ENCODE results near the gene ARHGAP26. TPM values are rescaled to one million over a fixed set of nuclear protein-coding genes. Genes with fewer than 3 reads are reported as not detected.
"Not testable (repeated sequence)": the region's sequence is repeated elsewhere in the genome, so short reads cannot be mapped to it uniquely, and the experiment has no call there.

ARHGAP26 gene
- total and polyA plus RNA-seq, 5 donors from 2014 or later, result 2.8 to 40.5 (median 5.4) TPM

DNA sequence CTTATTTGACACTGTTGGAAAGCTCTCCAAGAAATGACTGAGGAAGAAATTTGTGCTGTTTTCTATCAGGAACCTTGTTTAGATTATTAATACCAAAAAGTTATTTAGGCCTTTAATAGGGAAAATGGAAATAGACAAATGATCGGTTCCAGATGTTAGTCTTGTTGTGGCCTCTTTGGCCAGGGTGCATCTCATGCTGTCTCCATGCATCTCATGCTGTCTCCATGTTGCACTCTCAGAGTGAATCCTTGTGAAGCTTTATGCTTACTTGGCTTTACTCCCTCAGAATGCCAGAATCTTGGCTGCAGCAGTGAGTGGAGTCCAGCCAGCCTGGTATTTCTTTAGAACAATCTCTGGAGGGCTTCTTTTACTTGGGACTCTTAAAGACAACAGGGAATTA, 185.5 kb downstream of the ARHGAP26 start:
- no peak for ATAC-seq (ENCODE audit: low read depth in 2 of 2)
- no peaks in the 10 kb centered on the region for H3K27me3 ChIP-seq (ENCODE audit: control insufficient read depth, insufficient read depth, low read length)
- Mint-ChIP-seq H3K9me3 (no peaks in the 10 kb centered on the region), H3K36me3 (peaks cover 5% of the 10 kb centered on the region), H3K4me1 (peaks cover 4 to 8% (median 6%) of the 10 kb centered on the region in 4 donors), H3K27ac (no peak overlapping the region), H3K4me3 (no peak overlapping the region), H3K27me3 (no peaks in the 10 kb centered on the region)
- peaks cover 4% of the 10 kb centered on the region for H3K4me1 ChIP-seq (ENCODE audit: control insufficient read depth, insufficient read depth, low read length, poor library complexity, severe bottlenecking)
- no peak overlapping the region for H3K27ac ChIP-seq (ENCODE audit: insufficient read depth, low read length, poor library complexity, severe bottlenecking)
- no peak for DNase-seq
- H3K36me3 ChIP-seq (ENCODE audit: control insufficient read depth, insufficient read depth, low read length), result no peaks in the 10 kb centered on the region
- no peaks in the 10 kb centered on the region for H3K9me3 ChIP-seq (ENCODE audit: control insufficient read depth in 2 of 2, low read length in 2 of 2)
- H3K4me3 ChIP-seq (ENCODE audit: low read depth, low read length), result no peak overlapping the region

DNA sequence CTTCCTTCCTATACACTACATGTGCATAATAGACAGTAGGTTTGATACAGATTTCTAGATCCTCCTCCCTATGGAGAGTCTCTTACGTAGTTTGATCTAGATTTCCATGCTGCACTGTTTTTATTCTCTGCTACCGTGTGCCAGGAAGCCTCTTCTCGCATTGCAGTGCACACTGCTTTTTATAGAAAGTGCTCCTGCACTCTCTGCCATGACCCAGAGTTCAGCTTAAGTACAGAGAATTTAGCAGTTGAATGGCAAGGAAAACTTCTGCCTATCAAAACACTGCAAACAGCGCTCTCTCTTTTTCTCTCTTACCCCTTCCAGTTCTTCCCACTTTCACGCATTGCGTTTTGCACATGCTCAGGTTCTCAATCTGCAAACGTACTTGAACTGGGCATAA, 187.4 kb downstream of the ARHGAP26 start:
- DNase-seq, result no peak

DNA sequence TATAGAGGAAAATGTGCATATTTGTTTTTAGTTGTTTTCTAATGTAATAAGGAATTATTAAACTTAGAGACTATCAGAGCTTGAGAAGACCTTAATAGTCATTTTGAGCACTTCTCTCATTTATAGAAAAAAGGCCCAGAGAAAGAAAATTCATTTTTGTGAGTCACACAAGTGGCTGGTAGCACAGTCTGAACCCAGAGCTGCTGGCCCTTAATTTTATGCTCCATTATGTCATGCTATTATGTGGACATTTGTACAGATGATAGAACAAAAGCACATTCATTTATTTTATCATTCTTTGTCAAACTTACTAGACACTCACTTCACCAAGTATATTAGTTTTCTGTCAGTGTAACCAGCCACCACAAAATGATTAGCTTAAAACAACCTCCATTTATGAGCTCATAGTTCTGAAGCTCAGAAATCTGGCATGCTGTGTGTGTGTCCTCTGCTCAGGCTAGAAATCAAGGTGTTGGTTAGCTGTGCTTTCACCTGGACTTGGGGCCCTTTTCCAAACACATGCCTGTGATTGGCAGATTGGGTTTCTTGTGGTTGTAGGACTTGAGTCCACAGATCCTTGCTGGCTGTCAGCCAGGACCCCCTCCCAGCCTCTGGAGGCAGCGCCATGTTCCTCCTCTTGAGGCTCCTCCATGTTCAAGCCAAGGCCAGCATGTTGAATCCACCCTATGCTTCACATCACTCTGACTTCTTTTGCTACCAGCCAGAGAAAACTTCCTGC, 188.9 kb downstream of the ARHGAP26 start:
- Histone ChIP-seq H3K27ac (ENCODE audit: insufficient read depth, low read length, poor library complexity, severe bottlenecking) (no peak overlapping the region), H3K4me1 (ENCODE audit: control insufficient read depth, insufficient read depth, low read length, poor library complexity, severe bottlenecking) (peaks cover 4% of the 10 kb centered on the region), H3K27me3 (ENCODE audit: control insufficient read depth, insufficient read depth, low read length) (no peaks in the 10 kb centered on the region), H3K4me3 (ENCODE audit: low read depth, low read length) (no peak overlapping the region), H3K9me3 (ENCODE audit: control insufficient read depth in 2 of 2, low read length in 2 of 2) (no peaks in the 10 kb centered on the region), H3K36me3 (ENCODE audit: control insufficient read depth, insufficient read depth, low read length) (no peaks in the 10 kb centered on the region)
- ATAC-seq (ENCODE audit: low read depth in 2 of 2), result no peak
- H3K27me3 Mint-ChIP-seq, result no peaks in the 10 kb centered on the region
- peaks cover 6% of the 10 kb centered on the region for H3K36me3 Mint-ChIP-seq
- H3K4me3 Mint-ChIP-seq, result no peak overlapping the region
- no peak for DNase-seq
- peaks cover 5 to 8% (median 7%) of the 10 kb centered on the region in 4 donors for H3K4me1 Mint-ChIP-seq
- peaks cover 0 to 2% (median 0%) of the 10 kb centered on the region in 7 donors for H3K9me3 Mint-ChIP-seq
- no peak overlapping the region for H3K27ac Mint-ChIP-seq

More for the DNA sequence above, 187.4 kb downstream of the ARHGAP26 start:
- no peak for ATAC-seq (ENCODE audit: low read depth in 2 of 2)
- Histone ChIP-seq H3K4me3 (ENCODE audit: low read depth, low read length) (no peak overlapping the region), H3K4me1 (ENCODE audit: control insufficient read depth, insufficient read depth, low read length, poor library complexity, severe bottlenecking) (peaks cover 4% of the 10 kb centered on the region), H3K9me3 (ENCODE audit: control insufficient read depth in 2 of 2, low read length in 2 of 2) (no peaks in the 10 kb centered on the region), H3K27ac (ENCODE audit: insufficient read depth, low read length, poor library complexity, severe bottlenecking) (no peak overlapping the region), H3K27me3 (ENCODE audit: control insufficient read depth, insufficient read depth, low read length) (no peaks in the 10 kb centered on the region), H3K36me3 (ENCODE audit: control insufficient read depth, insufficient read depth, low read length) (no peaks in the 10 kb centered on the region)
- Mint-ChIP-seq H3K27ac (no peak overlapping the region), H3K27me3 (no peaks in the 10 kb centered on the region), H3K36me3 (peaks cover 2% of the 10 kb centered on the region), H3K4me1 (peaks cover 4 to 8% (median 6%) of the 10 kb centered on the region in 4 donors), H3K4me3 (no peak overlapping the region), H3K9me3 (no peaks in the 10 kb centered on the region)

DNA sequence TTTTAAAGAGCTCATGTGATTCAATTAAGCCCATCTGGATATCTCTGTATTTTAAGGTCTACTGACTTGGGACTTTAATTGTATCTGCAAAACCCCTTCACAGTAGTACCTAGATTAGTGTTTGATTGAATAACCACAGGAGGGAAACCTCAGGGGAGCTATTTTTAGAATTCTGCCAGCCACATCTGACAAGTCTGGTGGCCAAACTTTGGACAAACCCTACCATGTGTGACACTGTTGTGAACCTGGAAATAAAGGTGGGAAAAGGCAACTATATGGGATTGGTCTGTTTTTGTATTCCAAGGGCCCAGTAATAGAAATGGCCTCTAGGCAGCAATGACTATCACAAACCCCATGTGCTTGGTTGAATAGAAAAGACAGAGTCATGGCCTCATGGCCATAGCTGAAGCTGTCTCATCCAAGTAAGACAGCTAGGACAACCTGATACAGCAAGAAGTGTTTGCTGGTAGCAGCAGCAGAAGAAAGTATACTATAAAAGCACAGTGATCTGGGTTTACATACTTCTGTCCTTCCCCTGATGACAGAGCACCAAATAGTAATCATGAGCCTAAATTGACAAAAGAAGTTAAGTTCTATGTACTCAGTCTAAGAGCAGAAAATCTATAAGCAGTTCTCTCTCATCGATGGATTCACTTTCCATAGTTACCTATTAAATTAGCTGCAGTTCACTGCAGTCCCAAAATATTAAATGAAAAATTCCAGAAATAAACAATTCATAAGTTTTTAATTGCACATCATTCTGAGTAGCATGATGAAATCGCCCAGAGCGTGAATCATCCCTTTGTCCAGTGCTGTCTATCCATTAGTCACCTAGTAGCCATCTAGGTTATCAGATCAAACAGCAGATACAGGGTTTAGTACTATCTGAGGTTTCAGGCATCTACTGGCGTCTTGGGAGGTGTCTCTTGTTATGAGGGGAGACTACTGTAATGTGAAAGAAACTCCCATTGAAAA, 189.8 kb downstream of the ARHGAP26 start:
- Mint-ChIP-seq H3K9me3 (peaks cover 0 to 2% (median 0%) of the 10 kb centered on the region in 7 donors), H3K27me3 (no peaks in the 10 kb centered on the region), H3K4me1 (peaks cover 8 to 13% (median 10%) of the 10 kb centered on the region in 4 donors), H3K36me3 (peaks cover 6% of the 10 kb centered on the region), H3K4me3 (no peak overlapping the region), H3K27ac (no peak overlapping the region)
- DNase-seq (no peak), ATAC-seq (ENCODE audit: low read depth in 2 of 2) (peak in 1 of 2 donors; percentile 34)
- Histone ChIP-seq H3K36me3 (ENCODE audit: control insufficient read depth, insufficient read depth, low read length) (no peaks in the 10 kb centered on the region), H3K9me3 (ENCODE audit: control insufficient read depth in 2 of 2, low read length in 2 of 2) (no peaks in the 10 kb centered on the region), H3K4me1 (ENCODE audit: control insufficient read depth, insufficient read depth, low read length, poor library complexity, severe bottlenecking) (peaks cover 4% of the 10 kb centered on the region), H3K27me3 (ENCODE audit: control insufficient read depth, insufficient read depth, low read length) (no peaks in the 10 kb centered on the region), H3K4me3 (ENCODE audit: low read depth, low read length) (no peak overlapping the region), H3K27ac (ENCODE audit: insufficient read depth, low read length, poor library complexity, severe bottlenecking) (no peak overlapping the region)

DNA sequence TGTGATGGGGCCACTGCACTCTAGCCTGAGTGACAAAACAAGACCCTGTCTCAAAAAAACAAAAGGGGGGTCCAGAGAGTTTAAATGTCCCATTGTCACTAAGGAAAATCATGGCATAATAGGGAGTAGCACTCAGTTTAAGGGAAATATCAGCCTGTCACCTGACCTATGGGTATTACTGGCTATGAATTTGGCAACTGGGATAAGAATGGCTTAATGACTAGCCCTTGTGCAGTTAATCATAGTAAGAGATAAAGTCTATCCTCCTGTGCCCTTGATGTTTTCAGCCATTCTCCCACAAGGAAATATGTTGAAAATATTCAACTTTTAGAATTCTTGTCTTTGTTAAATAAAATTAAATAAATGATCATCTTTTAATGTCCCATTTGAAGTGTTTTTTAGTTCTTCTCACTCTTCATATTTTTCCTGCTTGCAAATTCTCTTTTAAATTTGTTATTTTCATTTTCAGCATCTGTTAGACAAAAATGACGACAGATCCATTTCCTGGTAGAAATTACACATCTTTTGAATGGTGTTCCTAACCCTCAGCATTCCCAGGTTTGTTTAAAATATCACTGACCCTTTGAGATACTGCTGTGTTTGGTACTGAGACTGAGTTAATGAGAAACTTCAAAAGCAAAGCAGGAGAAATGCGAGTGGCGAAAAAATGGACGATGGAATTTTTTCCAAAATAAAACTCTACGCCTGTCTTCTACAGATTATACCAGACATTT, 191.4 kb downstream of the ARHGAP26 start:
- H3K36me3 Mint-ChIP-seq, result peaks cover 6% of the 10 kb centered on the region
- H3K9me3 ChIP-seq (ENCODE audit: control insufficient read depth in 2 of 2, low read length in 2 of 2), result no peaks in the 10 kb centered on the region
- no peaks in the 10 kb centered on the region for H3K36me3 ChIP-seq (ENCODE audit: control insufficient read depth, insufficient read depth, low read length)
- H3K27ac ChIP-seq (ENCODE audit: insufficient read depth, low read length, poor library complexity, severe bottlenecking), result no peak overlapping the region
- H3K9me3 Mint-ChIP-seq, result peaks cover 0 to 2% (median 0%) of the 10 kb centered on the region in 7 donors
- H3K4me1 Mint-ChIP-seq, result peaks cover 8 to 13% (median 10%) of the 10 kb centered on the region in 4 donors
- H3K27ac Mint-ChIP-seq, result no peak overlapping the region
- H3K4me1 ChIP-seq (ENCODE audit: control insufficient read depth, insufficient read depth, low read length, poor library complexity, severe bottlenecking), result peaks cover 4% of the 10 kb centered on the region
- ATAC-seq (ENCODE audit: low read depth in 2 of 2) (no peak), DNase-seq (no peak)
- H3K4me3 Mint-ChIP-seq, result no peak overlapping the region
- no peaks in the 10 kb centered on the region for H3K27me3 ChIP-seq (ENCODE audit: control insufficient read depth, insufficient read depth, low read length)
- no peaks in the 10 kb centered on the region for H3K27me3 Mint-ChIP-seq
- no peak overlapping the region for H3K4me3 ChIP-seq (ENCODE audit: low read depth, low read length)

DNA sequence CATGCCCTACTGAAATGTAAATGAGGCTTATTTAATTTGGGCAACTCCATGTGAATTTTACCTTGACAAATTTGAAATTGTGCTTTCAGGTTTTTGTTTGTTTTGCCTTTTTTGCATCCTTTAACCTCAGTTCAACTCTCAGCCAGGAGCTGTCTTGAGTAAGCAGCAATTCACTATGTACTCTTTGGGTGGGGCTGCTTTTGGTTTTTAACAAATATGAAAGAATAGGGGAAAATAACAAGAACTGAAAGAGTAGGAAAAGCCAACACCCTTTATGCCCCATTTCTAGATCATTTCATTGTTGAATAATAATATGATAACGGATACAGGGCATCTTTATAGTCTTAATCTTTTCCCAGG, 192.0 kb downstream of the ARHGAP26 start:
- no peaks in the 10 kb centered on the region for H3K9me3 ChIP-seq (ENCODE audit: control insufficient read depth in 2 of 2, low read length in 2 of 2)
- H3K27me3 ChIP-seq (ENCODE audit: control insufficient read depth, insufficient read depth, low read length), result no peaks in the 10 kb centered on the region
- Mint-ChIP-seq H3K4me3 (no peak overlapping the region), H3K36me3 (peaks cover 6% of the 10 kb centered on the region), H3K4me1 (peaks cover 8 to 13% (median 10%) of the 10 kb centered on the region in 4 donors), H3K9me3 (peaks cover 0 to 2% (median 0%) of the 10 kb centered on the region in 7 donors), H3K27ac (no peak overlapping the region), H3K27me3 (no peaks in the 10 kb centered on the region)
- no peak overlapping the region for H3K27ac ChIP-seq (ENCODE audit: insufficient read depth, low read length, poor library complexity, severe bottlenecking)
- ATAC-seq (ENCODE audit: low read depth in 2 of 2) (no peak), DNase-seq (no peak)
- peaks cover 4% of the 10 kb centered on the region for H3K4me1 ChIP-seq (ENCODE audit: control insufficient read depth, insufficient read depth, low read length, poor library complexity, severe bottlenecking)
- no peak overlapping the region for H3K4me3 ChIP-seq (ENCODE audit: low read depth, low read length)
- H3K36me3 ChIP-seq (ENCODE audit: control insufficient read depth, insufficient read depth, low read length), result no peaks in the 10 kb centered on the region

DNA sequence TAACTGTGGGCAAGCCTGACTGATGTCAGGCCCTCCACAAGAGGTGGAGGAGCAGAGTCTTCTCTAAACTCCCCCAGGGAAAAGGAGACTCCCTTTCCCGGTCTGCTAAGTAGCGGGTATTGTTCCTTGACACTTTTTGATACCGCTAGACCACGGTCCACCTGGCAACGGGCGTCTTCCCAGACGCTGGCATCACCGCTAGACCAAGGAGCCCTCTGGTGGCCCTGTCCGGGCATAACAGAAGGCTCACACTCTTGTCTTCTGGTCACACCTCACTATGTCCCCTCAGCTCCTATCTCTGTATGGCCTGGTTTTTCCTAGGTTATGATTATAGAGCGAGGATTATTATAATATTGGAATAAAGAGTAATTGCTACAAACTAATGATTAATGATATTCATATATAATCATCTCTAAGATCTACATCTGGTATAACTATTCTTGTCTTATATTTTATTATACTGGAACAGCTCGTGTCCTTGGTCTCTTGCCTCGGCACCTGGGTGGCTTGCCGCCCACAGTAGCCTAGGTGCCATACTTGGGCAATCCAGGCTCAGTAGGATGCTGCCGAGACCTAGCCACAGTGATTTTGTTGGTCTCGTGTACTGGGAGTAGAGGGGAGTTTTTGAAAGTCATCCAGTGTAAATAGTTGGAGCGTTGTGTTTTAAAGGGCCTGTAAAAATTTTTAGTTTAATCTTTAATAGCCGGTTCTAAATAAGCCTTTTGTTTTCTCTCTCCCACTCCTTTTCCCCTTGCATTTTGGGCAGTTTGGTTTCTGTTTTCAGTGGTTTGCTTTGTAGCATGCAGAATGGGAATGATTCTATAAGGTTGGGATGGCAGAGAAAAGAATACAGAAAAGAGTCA, 195.3 kb downstream of the ARHGAP26 start:
- H3K27me3 ChIP-seq (ENCODE audit: control insufficient read depth, insufficient read depth, low read length); H3K9me3 ChIP-seq (ENCODE audit: control insufficient read depth in 2 of 2, low read length in 2 of 2); H3K36me3 ChIP-seq (ENCODE audit: control insufficient read depth, insufficient read depth, low read length); DNase-seq; H3K4me1 ChIP-seq (ENCODE audit: control insufficient read depth, insufficient read depth, low read length, poor library complexity, severe bottlenecking); H3K4me3 ChIP-seq (ENCODE audit: low read depth, low read length); H3K27ac Mint-ChIP-seq; H3K36me3 Mint-ChIP-seq; H3K4me3 Mint-ChIP-seq; ATAC-seq (ENCODE audit: low read depth in 2 of 2); H3K4me1 Mint-ChIP-seq; H3K9me3 Mint-ChIP-seq; H3K27me3 Mint-ChIP-seq; H3K27ac ChIP-seq (ENCODE audit: insufficient read depth, low read length, poor library complexity, severe bottlenecking): not testable (repeated sequence)
